Muscle of back (tissue), 10 donors: ENCODE data around the gene SPAG16. TPM values are rescaled to one million over a fixed set of nuclear protein-coding genes. Genes with fewer than 3 reads are reported as not detected.

Experiments
- polyA plus RNA-seq, 10 donors: library from polyadenylated mRNA; unstranded; fragments of 120-200 nt; gene quantifications; one replicate each; pipeline ENCODE4 v1.2.1, GENCODE V29; 2013; ENCODE audit not compliant: insufficient read length in 10 of 10

SPAG16 gene
- polyA plus RNA-seq, 10 donors, result 17.4 to 24.3 (median 20.1) TPM

Other genes starting within 250 kb of the SPAG16 start
- gene IKZF2, start 132.9 kb upstream of the SPAG16 start, polyA plus RNA-seq, result 1 to 10 TPM; 3.0 to 5.4 (median 3.8) TPM